GM19467 (cell line): ENCODE data around the gene MIS18A.

Experiments
- ATAC-seq: cut with Tn5 transposase; IDR thresholded peaks from one replicate; pipeline ENCODE4 v1.9.1; 2021; ENCODE audit warnings: mild to moderate bottlenecking, moderate library complexity; ENCODE audit not compliant: unreplicated experiment

Gene MIS18A

DNA sequence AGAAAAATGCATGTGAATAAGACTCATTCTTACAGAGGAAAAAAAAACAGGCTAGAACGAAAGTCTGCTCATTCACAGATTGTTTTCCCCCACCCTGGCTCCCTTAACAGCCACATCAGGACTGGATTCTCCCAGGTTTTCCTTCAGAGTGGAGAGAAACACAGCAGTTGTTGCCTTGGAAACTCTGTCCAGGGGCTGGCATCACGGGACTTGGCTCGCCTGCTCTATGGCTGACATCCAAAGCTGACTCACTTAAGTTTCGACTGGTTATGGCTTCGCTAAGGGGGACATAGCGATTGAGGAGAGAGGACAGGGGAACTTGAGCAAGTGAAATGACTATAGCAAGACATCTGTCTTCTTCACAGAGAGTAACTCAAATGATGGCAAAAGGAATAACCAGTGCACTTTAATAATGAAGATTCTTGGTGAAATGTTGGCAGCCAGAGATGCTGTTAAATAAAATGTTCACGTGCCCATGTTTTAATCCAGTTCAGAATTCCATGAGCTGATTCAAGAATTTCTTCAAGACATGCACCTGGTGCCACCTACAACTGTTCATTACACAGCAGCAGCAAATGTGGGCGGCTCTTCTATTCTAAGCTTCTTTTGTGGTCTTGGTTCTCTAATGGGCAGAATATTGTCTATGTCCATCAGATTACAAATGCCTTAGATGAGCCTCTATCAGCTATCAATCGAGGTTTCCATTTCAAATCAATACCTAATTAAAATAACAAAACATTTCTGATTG is 21.8 kb downstream of the MIS18A start:
- no peak for ATAC-seq

DNA sequence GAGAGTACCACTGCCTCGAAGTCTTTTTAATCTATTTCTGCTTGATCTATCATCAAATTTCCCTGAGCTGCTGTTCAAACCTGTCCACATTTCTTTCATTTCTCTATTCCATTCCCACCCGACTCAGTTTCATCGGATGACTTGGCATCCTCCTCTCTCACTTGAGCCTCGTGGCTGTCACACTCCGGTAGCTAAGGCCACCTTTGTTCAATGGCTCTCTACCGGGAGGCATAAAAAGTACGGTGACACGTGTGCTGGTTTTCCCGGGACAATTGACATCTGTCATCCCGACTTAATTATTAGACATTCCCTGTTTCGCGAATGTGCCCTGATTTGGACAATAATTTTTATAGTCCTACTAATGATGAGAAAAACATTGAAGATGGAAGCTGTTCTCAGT is 22.6 kb downstream of the MIS18A start:
- ATAC-seq = no peak

DNA sequence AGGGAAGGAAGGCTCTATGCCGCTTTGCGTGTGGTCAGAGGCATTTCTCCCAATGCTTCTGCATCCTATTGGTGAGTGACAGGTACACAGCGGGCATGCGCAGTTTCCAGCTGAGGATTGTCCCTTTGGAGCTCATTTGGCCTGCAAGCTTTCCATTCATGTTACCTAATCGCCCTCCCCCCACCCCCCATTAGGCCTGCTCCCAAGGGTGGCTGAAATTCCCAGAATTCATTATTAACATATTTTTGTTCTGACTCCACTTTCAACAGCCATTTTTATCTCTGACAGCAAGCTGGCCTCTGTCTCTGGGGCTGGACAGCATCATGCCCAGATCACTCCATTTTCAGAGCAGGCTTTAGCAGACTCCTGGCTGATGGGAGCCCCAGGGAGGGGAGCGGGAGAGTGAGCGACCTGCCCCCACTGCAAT is 25.6 kb downstream of the MIS18A start:
- ATAC-seq = no peak

DNA sequence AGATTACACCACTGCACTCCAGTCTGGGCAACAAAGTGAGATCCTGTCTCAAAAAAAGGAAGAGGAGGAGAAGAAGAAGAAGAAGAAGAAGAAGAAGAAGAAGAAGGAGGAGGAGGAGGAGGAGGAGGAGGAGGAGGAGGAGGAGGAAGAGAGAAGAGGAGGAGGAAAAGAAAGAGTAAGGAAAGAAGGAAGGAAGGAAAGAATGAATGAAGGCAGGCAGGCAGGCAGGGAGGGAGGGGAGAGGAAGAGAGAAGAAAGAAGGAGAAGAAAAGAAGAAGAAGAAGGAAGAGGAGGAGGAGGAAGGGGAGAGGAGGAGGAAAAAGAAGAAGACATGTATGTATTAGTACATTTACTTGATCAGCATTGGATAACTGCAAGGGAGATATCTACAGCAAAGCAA is 26.7 kb downstream of the MIS18A start:
- no peak for ATAC-seq

DNA sequence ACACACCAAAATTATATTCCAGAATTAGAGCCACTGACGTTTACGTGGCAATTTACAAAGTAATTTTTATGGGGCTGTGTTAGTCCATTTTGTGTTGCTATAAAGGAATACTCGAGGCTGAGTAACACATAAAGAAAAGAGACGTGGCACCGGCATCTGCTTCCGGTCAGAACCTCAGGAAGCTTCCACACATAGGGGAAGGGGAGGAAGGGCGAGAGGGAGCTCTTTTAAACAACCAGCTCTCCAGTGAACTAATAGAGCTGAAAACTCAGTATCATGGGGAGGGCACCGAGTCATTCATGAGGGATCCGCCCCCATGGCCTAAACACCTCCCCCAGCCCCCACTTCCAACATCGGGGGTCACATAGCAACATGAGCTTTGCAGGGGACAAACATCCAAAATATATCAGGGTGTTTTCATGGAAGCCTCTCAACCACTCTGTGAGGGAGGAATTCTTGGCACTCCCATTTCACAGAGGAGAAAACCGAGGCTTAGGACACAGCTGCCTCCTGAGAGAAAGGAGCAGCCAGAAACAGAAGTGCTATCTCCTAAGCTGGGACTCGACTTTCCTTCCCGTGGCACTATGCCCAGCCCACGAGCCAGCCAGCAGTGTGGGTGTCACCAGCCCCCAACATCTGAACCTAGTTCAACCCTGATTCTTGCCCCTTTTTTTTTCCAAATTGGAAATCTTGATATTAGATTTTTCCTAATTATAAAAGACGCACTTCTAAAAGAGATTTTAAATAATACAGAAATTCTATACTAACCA is 29.2 kb downstream of the MIS18A start:
- no peak for ATAC-seq

DNA sequence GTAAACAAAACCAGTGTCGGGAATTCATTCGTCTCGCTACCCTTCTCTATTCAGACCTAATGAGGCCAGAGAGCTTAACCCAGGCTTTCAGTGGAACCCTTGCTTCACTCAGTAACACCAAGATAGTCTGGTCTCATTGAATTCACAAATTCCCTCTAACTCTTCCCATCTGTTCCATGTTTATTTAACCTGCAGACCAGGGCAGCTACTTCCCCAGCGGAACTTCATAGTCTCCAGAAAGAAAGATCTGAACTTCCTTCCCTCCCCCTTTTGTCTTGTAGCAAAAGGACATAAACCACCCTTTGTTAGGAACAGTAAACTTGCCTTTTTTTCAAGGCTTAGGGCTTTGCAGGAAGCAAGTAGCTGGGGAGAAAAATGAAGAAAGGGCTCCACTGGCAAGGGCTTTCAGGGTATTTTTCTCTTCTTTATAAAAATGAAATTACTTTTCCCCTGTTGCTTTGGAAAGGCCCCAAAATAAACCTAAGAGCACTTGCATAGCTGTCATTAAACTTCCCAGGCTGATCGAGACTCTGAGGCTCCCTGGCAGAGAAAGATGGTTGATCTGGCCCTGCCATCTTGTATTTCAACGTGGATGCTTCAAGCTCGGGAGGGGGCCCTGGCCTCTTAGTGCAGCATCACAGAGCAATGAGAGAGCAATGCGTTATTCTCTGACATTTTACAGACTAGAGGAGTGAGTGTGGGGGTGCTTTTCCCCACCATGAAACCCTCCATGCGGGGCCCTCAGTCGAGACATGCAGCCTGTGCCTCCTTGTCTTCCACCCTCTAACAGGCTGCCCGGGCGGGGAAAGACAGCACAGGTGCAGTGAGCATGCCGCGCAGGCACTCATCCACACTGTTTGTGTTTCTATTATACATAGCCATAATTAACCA is 30.0 kb downstream of the MIS18A start:
- ATAC-seq = no peak

DNA sequence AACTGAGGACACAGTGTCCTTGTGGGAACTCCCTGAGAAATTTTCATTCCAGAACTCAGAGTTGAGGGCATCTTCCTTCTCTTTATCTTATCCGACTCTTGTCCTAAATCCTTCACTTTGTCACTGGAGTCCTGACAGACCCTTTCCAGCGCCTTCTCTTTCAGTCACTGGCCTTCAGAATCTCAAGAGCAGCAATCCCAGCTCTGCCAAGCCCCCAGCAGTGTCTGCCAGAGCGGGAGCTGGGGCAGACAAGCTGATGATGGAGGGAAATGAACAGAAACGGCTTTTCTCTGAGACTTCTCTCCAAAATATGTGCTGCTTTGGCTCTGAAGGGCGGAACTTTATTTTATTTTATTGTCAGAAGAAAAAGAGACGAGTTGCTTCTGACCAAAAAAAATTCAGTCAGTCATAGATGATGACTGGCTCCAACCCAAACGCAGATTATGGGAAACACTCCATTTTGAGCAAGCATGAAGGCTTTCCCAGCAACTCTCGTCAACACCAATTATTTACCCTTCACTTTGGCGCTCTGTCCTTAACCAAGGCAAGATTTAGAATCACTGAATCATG is 32.2 kb downstream of the MIS18A start:
- no peak for ATAC-seq

DNA sequence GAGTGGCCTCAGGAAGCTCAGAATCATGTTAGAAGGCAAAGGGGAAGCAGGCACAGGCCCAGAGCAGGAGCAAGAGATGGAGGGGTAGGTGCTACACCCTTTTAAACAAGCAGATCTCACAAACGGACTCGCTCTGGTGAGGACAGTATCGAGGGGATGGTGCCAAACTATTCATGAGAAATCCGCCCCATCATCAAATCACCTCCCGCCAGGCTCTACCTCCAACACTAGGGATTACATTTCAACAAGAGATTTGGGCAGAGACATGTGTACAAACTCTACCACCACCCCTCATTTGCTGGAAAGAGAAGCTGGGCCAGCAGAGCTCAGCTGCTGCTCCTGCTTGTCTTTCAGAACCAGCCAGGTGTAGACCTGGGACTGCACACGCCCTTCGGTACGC is 32.9 kb downstream of the MIS18A start:
- ATAC-seq = no peak

DNA sequence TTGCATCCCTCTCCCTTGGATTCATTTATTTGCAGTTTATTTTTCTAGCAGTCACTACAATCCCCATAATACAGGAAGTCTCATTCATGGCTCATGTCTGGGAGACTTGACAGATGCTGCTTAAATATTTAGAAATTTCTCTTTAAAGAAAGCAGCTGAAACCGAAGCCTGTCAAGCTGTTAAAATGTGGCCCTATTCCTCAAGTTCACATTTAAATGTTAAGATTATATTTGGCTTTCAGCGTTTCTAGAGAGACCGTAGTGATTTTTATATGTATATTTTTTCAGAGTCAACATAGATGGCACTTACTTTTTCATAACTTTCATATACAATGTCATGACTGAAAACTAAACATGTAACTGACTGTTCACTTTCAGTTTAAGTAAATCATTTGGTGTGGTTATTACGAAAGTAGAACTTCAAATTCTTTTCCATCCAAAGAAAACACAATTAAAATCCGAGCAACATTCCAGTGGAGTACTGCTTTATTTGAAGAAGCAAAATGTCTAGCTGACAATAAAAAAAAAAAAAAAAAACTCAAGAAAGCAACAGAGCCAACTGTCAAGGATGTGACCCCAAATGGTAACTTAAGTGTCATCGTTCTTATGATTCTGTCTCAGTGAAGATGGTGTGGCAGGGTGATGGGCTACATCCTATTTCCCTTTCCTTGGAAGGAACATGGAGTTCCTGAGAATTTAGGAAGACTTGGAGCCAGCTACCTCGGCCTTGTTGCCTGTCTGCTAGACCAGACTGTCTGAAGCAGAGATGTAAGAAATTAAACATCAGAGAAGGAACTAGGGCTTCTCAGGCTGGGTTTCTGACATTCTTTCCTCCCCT is 37.8 kb downstream of the MIS18A start:
- ATAC-seq = no peak

DNA sequence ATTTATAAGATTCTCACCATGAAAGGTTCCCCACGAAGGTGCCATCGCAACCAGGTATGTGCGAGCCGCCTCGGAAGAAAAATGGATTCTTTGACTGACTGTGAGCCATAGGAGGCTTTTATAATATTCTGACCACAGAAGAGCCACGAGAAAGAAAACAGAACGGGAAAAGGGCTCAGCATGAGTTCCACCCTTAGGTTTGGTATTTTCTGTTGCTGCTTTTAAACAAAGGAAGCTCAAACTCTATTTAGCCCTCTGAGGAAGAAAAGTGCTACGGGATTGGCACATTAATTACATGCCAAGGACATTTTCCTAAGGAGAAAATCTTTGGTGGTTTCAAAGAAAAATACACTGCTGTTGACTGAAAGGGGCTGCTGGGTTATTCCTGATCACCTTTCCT is 39.3 kb downstream of the MIS18A start:
- no peak for ATAC-seq

DNA sequence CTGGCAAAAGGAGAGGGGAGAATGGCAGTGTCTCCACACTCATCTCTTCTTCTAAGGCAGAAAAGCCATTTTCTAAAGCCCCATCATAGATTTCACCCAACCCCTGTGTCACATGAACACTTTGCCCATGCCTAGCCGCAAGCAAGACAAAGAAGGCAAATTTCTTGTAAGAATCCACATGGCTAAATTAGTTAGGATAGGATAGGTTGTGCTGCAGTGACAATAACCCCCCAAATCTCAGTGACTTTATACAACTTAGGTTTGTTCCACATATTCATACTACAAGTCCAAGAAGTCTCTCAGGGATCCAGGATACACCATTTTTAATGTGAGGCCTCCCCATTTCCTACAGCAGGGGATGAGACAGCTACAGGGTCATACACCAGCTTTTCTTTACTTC is 40.8 kb downstream of the MIS18A start:
- ATAC-seq = no peak

DNA sequence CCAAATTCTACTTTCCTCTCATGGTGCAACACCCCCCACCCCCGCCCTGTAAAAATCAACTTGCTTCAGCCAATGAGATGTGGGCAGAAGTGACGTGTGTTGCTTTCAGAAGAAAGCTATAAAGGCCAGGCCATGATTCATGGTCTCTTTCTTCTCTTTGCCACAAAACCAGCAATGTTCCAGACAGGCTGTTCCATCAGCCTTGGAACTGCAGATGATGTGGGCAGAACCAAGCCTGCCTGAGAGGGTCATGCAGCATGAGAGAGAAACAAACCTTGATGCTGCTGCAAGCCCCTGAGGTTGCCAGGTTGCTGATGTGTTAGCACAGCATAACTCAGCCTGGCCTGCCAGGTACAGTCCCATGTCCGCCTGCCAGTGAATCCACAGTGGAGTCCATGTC is 41.8 kb downstream of the MIS18A start:
- ATAC-seq = no peak

DNA sequence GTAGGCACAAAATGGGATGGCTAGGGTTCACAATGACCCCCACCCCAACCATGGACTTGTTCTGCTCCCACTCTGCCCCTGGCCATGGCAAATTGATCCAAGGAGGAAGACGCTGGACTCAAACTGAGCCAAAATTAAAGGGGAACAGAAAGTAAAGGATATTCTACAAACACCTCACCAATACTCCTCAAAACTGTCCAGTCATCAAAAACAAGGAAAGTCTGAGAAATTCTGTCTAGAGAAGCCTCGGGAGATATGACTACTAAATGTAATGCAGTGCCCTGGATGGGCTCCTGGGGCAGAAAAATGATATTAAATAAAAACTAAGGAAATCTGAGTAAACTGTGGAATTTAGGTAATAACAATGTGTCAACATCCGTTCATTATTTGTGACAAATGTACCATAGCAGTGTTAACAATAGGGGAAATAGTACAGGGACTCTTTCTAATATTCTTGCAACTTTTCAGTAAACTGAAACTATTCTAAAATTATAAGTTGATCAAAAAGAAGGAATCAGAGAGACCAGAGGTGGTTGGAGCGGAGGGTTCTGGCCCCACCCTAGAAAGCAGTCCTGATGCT is 45.0 kb downstream of the MIS18A start:
- no peak for ATAC-seq

DNA sequence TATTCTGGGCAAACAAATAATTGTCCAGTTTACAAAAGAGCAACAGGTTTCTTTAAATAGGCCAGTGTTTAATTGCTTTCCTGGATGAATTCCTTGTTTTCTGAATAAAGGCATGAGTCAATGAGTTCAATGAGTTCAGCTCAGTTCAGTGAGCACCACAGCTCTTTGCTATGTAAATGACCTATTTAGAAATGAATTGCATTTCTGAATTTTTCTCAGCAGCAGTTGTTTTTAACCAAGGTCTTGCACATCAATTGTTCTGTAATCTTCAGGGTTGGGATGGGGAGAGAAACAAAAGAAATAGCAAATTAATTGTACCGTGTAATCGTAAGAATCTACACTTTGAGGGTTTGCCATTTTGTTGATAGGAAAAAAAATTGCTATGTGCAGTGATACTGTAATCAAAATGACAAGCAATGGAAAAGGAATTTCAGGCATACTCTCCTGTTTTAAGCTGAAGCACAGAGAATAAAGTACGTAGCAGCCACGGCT is 45.7 kb downstream of the MIS18A start:
- ATAC-seq = no peak

DNA sequence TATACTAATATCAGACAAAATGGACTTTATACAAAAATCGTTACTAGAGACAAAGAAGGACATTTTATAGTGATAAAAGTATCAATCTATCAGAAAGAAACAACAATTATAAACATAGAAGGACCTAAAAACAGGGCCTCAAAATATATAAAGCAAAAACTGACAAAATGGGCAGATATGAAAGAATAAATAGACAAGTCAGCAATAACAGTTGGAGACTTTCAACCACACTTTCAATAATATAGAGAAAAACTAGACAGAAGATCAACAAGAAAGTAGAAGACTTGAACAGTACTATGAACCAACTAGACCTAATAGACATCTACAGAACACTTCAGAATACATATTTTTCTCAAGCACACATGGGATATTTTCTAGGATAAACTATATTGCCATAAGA is 52.4 kb downstream of the MIS18A start:
- ATAC-seq = no peak
